K562 (cell line): ENCODE data around the gene TMEM225B. TPM values are rescaled to one million over a fixed set of nuclear protein-coding genes. Genes with fewer than 3 reads are reported as not detected.

Source experiments
- ATAC-seq: fragments of 200-7000 bp; cut with Tn5 transposase; 3 replicates; pipeline ENCODE4 v1.9.1; 2020; ENCODE audit warnings: moderate library complexity
- BruUV-seq: library from RNA; stranded (reverse); fragments of 400-500 nt; replicated peaks from 2 replicates; lab custom pipeline; 2021; lab: Mats Ljungman, UMichigan
- CTCF ChIA-PET: fragments of 300-600 bp; formaldehyde crosslinking; extraction: SDS; loops from one replicate; lab custom pipeline; 2021; ENCODE audit warnings: low intra/inter-chr PET ratio; lab: Yijun Ruan, JAX
- POLR2A ChIA-PET: fragments of 300-600, 350-650 bp; sonication (Branson Sonifier 250); formaldehyde crosslinking; extraction: SDS; loops from one replicate; lab custom pipeline; 2021; ENCODE audit warnings: antibody characterized with exemption, inconsistent platforms; lab: Yijun Ruan, JAX
- DNase-seq, 4 experiments: peaks; one replicate each; pipeline versions ENCODE4 v3.0.0 to v3.0.0-alpha.2; 2011 to 2018; ENCODE audit warnings: low spot score in 3 of 4, mixed read lengths in 3 of 4; ENCODE audit errors: extremely low read depth in 1 of 4
- FAIRE-seq: peaks from 2 replicates; lab custom pipeline; 2011; peaks lifted over from hg19 to GRCh38; lab: Jason Lieb, UNC
- H2AFZ ChIP-seq: 2 replicates; pipeline ENCODE4 v1.6.0; 2011; ENCODE audit warnings: low read depth, low read length, control low read depth, inconsistent platforms
- H3K27ac ChIP-seq: fragments of 200-600 bp; 3 replicates; pipeline ENCODE4 v1.8.0; 2011; ENCODE audit warnings: low read depth, mild to moderate bottlenecking, control low read depth, inconsistent platforms, low read length, moderate library complexity, mixed read lengths; ENCODE audit errors: extremely low read depth
- H3K27me3 ChIP-seq, 2 experiments: fragments of 300-600 bp in 1 of 2; 2 replicates in 1 of 2; 3 replicates in 1 of 2; pipeline versions ENCODE4 v1.6.0 to v1.8.0; 2011; ENCODE audit warnings: inconsistent platforms in 2 of 2, low read length in 2 of 2, mild to moderate bottlenecking in 1 of 2, mixed read lengths in 1 of 2, moderate library complexity in 1 of 2; ENCODE audit not compliant: control insufficient read depth in 2 of 2, insufficient read depth in 2 of 2
- H3K36me3 ChIP-seq: fragments of 300-600 bp; 3 replicates; pipeline ENCODE4 v1.8.0; 2011; ENCODE audit warnings: mild to moderate bottlenecking, low read length, inconsistent platforms; ENCODE audit not compliant: control insufficient read depth, insufficient read depth
- H3K4me1 ChIP-seq, 2 experiments: fragments of 200-600 bp in 1 of 2; replicated peaks in 1 of 2; 2 replicates in 1 of 2; 3 replicates in 1 of 2; pipeline versions ENCODE4 v1.5.1 to v1.8.0; 2011; ENCODE audit warnings: inconsistent platforms in 2 of 2, low read length in 2 of 2, mild to moderate bottlenecking in 1 of 2, mixed read lengths in 1 of 2, moderate library complexity in 1 of 2; ENCODE audit not compliant: control insufficient read depth in 2 of 2, insufficient read depth in 2 of 2
- H3K4me2 ChIP-seq: 2 replicates; pipeline ENCODE4 v1.6.1; 2011; ENCODE audit warnings: low read length, control low read depth, inconsistent platforms, mixed read lengths; ENCODE audit not compliant: insufficient read depth
- H3K4me3 ChIP-seq: fragments of 200-600 bp; sonication (generic), shearing (Covaris generic); 2 replicates; pipeline ENCODE4 v1.5.1; 2016; ENCODE audit warnings: control low read depth, inconsistent platforms
- H3K79me2 ChIP-seq: fragments of 200-600 bp; 3 replicates; pipeline ENCODE4 v1.8.0; 2011; ENCODE audit warnings: low read length, inconsistent platforms; ENCODE audit not compliant: control insufficient read depth, insufficient read depth
- H3K9ac ChIP-seq, 2 experiments: 2 replicates each; pipeline versions ENCODE4 v1.6.0 to v1.6.1; 2011; ENCODE audit warnings: low read depth in 2 of 2, low read length in 2 of 2, control low read depth in 1 of 2, inconsistent platforms in 1 of 2, mild to moderate bottlenecking in 1 of 2, mixed read lengths in 1 of 2; ENCODE audit not compliant: insufficient read depth in 1 of 2
- H3K9me1 ChIP-seq: one replicate; pipeline ENCODE4 v1.6.0; 2011; ENCODE audit warnings: inconsistent platforms, mild to moderate bottlenecking, low read length, moderate library complexity; ENCODE audit not compliant: control insufficient read depth, insufficient read depth
- H3K9me3 ChIP-seq: replicated peaks from 2 replicates; pipeline ENCODE4 v1.5.1; 2011; ENCODE audit warnings: low read depth, low read length, inconsistent platforms; ENCODE audit not compliant: control insufficient read depth, insufficient read depth
- H4K20me1 ChIP-seq: replicated peaks from 2 replicates; pipeline ENCODE4 v1.6.1; 2011; ENCODE audit warnings: low read length, inconsistent platforms, mixed read lengths; ENCODE audit not compliant: control insufficient read depth, insufficient read depth
- C11orf30 ChIP-seq: fragments of 450-650 bp; IDR thresholded peaks from 2 replicates; pipeline ENCODE4 v1.6.1; 2016; ENCODE audit warnings: low read depth, mild to moderate bottlenecking
- CHD2 ChIP-seq: IDR thresholded peaks from 2 replicates; pipeline ENCODE4 v1.6.1; 2011; ENCODE audit warnings: low read depth, low read length
- ELF4 ChIP-seq: fragments of 450-650 bp; formaldehyde crosslinking; IDR thresholded peaks from 2 replicates; pipeline ENCODE4 v1.4.0; 2022; ENCODE audit warnings: missing genetic modification characterization
- KDM2B ChIP-seq: fragments of 250-450 bp; sonication (Bioruptor Pico); IDR thresholded peaks from 2 replicates; pipeline ENCODE4 v1.8.0; 2021; ENCODE audit warnings: mild to moderate bottlenecking, moderate library complexity
- MAFF ChIP-seq: IDR thresholded peaks from 2 replicates; pipeline ENCODE4 v1.6.1; 2012; ENCODE audit warnings: low read length, improper control_type of control experiment
- MAFG ChIP-seq: fragments of 450-650 bp; conservative IDR thresholded peaks from 2 replicates; pipeline ENCODE4 v1.6.1; 2016; ENCODE audit warnings: missing genetic modification characterization, missing compliant biosample characterization
- MAFK ChIP-seq: IDR thresholded peaks from 2 replicates; pipeline ENCODE4 v1.6.1; 2011; ENCODE audit warnings: low read length, improper control_type of control experiment
- MTA1 ChIP-seq: fragments of 450-650 bp; IDR thresholded peaks from 2 replicates; pipeline ENCODE4 v1.6.1; 2017; ENCODE audit warnings: borderline replicate concordance
- ZNF316 ChIP-seq: fragments of 450-650 bp; IDR thresholded peaks from 2 replicates; pipeline ENCODE4 v1.6.1; 2016
- ZSCAN29 ChIP-seq: fragments of 450-650 bp; IDR thresholded peaks from 2 replicates; pipeline ENCODE4 v1.6.1; 2017
- WGBS: fragments of 100-300 bp; shearing (Covaris generic); methylation state at CpG from one replicate; pipeline ENCODE4 v1.1.6; 2016; ENCODE audit warnings: low coverage, mixed read lengths; ENCODE audit not compliant: insufficient coverage; ENCODE audit errors: missing lambda C conversion rate; 5-methylcytosine and 5-hydroxymethylcytosine counted together
- in situ Hi-C: fragments of 300-500 bp; cut with MboI; formaldehyde crosslinking; loops from 4 replicates; pipeline ENCODE4 v1.15.0; 2018; ENCODE audit warnings: inconsistent platforms, mixed read lengths
- intact Hi-C: fragments of 100-400 bp; cut with micrococcal nuclease; formaldehyde crosslinking; loops from 2 replicates; pipeline ENCODE4 v1.14.2; 2022
- polyA plus RNA-seq, 8 experiments: library from polyadenylated mRNA; depleted of rRNA in 4 of 8; stranded (reverse) in 5 of 8; unstranded in 3 of 8; fragments of >200 nt; fragmentation: Nextera tagmentation in 2 of 8; fragmentation: Illumina TruSeq in 1 of 8; extraction: Ambion mirVana in 2 of 8; extraction: Trizol in 1 of 8; gene quantifications; 2 replicates each; pipeline versions ENCODE4 v1.2.1 to v1.2.3, GENCODE V29; 2011 to 2014; ENCODE audit warnings: inconsistent platforms in 1 of 8, missing spikeins in 1 of 8
- total RNA-seq, 7 experiments: library from RNA; depleted of rRNA in 6 of 7; stranded (reverse); fragments of >200 nt in 6 of 7; fragmentation: Illumina TruSeq in 2 of 7; extraction: Trizol in 2 of 7; gene quantifications; 2 replicates each; pipeline versions ENCODE4 v1.2.1 to v1.2.3, GENCODE V29; 2011 to 2021; ENCODE audit warnings: low replicate concordance in 1 of 7

Gene TMEM225B
- total and polyA plus RNA-seq, 9 of the 15 experiments (the other 6 are each of a cell fraction or from before 2014, with no cell fraction given) = 0.08 to 0.73 (median 0.56) TPM

GRCh38 chr7:99648843-99649242 lies 50.8 kb downstream of the TMEM225B start:
- no TSS peak for BruUV-seq
- no peak for FAIRE-seq
- no peaks in the 10 kb centered on the region for H3K4me1 ChIP-seq
- intact Hi-C loops = no loop called here
- H3K4me2 ChIP-seq = no peak overlapping the region
- no peak overlapping the region for H2AFZ ChIP-seq
- DNase-seq = no peak
- no peaks in the 10 kb centered on the region for H3K9me1 ChIP-seq
- no peak for TF ChIP-seq KDM2B (CRISPR knock-in tag)
- TF ChIP-seq ELF4 = no peak
- no peak for TF ChIP-seq MTA1
- TF ChIP-seq, all 486 proteins: peak for 0
- Histone ChIP-seq H3K9ac (no peak overlapping the region), H3K27ac (no peak overlapping the region), H3K79me2 (no peaks in the 10 kb centered on the region), H3K36me3 (no peaks in the 10 kb centered on the region), H3K9me3 (no peaks in the 10 kb centered on the region), H3K27me3 (no peaks in the 10 kb centered on the region), H3K4me3 (no peak overlapping the region), H4K20me1 (no peaks in the 10 kb centered on the region)
- ChIA-PET POLR2A (interaction anchor here (1.5 kb wide), 1 partner anchor 18 kb away, joined by 3 read pairs; no protein-coding TSS in a partner anchor), CTCF (no interaction called here)
- whole genome bisulfite sequencing = 29% methylated on average over 2 of the region's 2 CpGs
- in situ Hi-C loops = no loop called here
- no peak for ATAC-seq

DNA sequence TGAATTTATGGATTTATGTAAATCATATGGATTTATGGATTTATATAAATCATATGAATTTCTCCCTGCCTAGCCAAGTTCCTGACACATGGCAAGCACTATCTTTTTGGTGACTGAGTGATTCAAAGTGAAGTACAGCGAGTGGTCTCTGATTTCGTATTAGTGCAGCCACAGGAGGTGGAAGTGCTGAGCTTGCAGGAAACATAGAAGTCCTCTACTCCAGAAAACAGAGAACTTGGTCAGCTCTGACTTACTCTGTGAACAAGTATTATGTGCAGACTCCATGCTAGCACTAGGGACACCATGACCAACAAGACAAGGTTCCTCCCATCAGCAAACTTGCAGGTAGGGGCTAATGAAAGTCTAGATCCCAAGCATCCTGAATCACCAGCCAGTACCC lies 53.2 kb downstream of the TMEM225B start:
- Histone ChIP-seq H3K79me2 (no peaks in the 10 kb centered on the region), H3K4me2 (no peak overlapping the region), H3K9me1 (no peaks in the 10 kb centered on the region), H3K4me3 (no peak overlapping the region), H3K27ac (no peak overlapping the region)
- CTCF ChIA-PET = no interaction called here
- no peak for DNase-seq
- POLR2A ChIA-PET = interaction anchor here (0.8 kb wide), 1 partner anchor 21 kb away, joined by 3 read pairs; no protein-coding TSS in a partner anchor
- no peak for ATAC-seq
- TF ChIP-seq MAFK (peak; percentile 76), ZSCAN29 (no peak), CHD2 (no peak), MAFG (tag) (0 out of 2 replicates have a peak, but pooled peaks have one; percentile 56), ZNF316 (peak; percentile 77), MAFF (peak; percentile 65), C11orf30 (peak; percentile 66)
- TF ChIP-seq, all 486 proteins: peak for 5
- FAIRE-seq = no peak
- Histone ChIP-seq H4K20me1 (no peaks in the 10 kb centered on the region), H3K27me3 (no peaks in the 10 kb centered on the region), H2AFZ (no peak overlapping the region), H3K36me3 (no peaks in the 10 kb centered on the region), H3K4me1 (no peaks in the 10 kb centered on the region), H3K9ac (no peak overlapping the region), H3K9me3 (no peaks in the 10 kb centered on the region)
- intact Hi-C loops (no loop called here), in situ Hi-C loops (no loop called here)
- no TSS peak for BruUV-seq
- WGBS = 56% methylated on average over 2 of the region's 2 CpGs
